Glomerular endothelial cell (primary cell): ENCODE results near the gene PCSK9. TPM values are rescaled to one million over a fixed set of nuclear protein-coding genes. Genes with fewer than 3 reads are reported as not detected.

Experiments
- DNase-seq: peaks from one replicate; pipeline ENCODE4 v3.0.0-alpha.2; 2011; ENCODE audit warnings: low read depth, low spot score; ENCODE audit errors: extremely low read depth
- total RNA-seq: library from RNA; depleted of rRNA; stranded (reverse); fragments of >200 nt; gene quantifications from 2 replicates; pipeline ENCODE4 v1.2.3, GENCODE V29; 2015

Gene PCSK9
- 0.97 and 2.6 TPM in 2 replicates for total RNA-seq

- DNase-seq, result no peak
These were observed at the start of gene PCSK9 for GRCh38 chr1:55039342-55040082. PCSK9 (plus strand) TSS chr1:55039548; CDS start chr1:55039838, 290 bp downstream.

- DNase-seq, result no peak
These were observed 49.2 kb upstream of the PCSK9 start for GRCh38 chr1:54989968-54990810.

DNA sequence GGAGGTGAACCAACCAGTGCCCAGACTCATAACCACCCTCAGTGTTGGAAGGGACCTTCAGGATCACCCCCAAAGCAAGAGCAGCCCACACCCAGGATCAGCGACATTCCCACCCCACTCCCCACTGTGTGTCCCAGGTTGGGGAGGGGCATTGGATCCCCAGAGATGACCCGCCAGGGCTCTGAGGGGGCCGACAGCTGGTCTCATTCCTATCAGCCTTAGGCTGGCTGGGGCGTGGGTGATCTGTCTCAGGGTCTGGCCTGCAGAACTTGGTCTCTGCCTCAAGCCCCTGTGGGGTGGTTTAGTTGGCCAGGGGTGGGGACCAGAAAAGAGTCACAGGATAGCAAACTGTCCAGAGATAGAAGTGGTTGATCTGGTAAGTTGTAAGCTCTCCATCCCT lies 48.4 kb upstream of the PCSK9 start:
- DNase-seq, result no peak

DNA sequence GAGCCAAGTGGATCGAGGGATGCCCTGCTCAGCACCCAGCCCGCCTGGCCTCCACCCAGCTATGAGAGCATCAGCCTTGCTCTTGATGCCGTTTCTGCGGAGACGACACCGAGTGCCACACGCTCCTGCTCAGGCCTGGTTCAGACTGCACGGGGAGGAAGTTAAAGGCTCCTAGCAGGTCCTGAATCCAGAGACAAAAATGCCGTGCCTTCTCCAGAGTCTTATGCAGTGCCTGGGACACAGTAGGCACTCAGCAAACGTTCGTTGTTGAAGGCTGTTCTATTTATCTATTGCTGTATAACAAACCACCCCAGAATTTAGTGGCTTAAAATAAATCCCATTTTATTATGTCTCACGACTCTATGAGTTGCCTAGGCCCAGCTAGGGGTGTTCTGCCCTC lies 47.4 kb upstream of the PCSK9 start:
- DNase-seq, result no peak

DNA sequence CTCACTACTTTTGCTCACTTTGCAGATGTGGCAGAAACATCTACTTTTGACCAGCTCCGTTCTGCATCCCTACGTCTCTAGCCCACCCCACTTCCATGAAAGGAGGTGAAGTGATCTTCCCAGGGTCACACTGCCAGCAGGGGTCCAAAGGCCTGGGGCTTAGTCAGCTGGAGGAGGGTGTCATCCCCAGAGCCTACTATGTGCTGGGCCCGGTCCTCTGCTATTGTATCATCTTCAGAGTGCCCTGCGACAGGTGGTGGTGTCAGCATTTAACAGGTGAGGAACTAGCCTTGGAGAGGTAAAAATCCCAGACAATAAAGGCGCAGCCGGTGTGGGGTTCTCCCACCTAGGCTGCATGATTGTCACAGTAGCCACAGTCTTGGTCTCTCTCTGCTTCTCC lies 46.2 kb upstream of the PCSK9 start:
- no peak for DNase-seq

DNA sequence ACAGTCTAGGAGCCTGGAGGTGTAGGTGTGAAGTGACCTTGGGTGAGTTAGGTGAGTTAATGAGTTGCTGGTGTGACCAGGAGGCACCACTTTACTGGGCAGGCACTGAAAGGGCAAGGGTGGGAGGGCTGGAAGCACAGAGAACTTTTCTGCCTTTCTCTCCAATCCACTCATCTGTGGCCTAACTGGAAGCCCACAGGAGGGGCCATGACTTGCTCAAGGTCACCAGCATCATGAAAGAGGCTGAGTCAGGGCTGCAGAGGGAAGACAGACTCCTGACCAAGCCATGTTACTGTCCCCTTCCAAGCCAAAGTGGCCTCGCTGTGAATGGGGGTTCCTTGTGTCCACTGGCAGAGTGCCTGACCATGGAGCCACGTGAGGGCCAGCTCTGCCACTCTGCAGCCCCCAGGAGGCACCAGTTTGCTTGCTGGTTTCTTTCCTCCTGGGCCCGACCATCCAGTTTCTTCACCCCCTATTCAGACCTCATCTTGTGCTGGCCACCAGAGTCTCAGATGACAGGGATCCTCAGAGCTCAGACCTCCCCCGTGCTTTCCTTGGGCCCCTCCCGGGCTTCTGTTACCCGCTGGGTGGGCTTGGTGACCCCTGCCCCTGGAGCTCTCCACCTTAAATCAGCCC lies 44.9 kb upstream of the PCSK9 start:
- no peak for DNase-seq

DNA sequence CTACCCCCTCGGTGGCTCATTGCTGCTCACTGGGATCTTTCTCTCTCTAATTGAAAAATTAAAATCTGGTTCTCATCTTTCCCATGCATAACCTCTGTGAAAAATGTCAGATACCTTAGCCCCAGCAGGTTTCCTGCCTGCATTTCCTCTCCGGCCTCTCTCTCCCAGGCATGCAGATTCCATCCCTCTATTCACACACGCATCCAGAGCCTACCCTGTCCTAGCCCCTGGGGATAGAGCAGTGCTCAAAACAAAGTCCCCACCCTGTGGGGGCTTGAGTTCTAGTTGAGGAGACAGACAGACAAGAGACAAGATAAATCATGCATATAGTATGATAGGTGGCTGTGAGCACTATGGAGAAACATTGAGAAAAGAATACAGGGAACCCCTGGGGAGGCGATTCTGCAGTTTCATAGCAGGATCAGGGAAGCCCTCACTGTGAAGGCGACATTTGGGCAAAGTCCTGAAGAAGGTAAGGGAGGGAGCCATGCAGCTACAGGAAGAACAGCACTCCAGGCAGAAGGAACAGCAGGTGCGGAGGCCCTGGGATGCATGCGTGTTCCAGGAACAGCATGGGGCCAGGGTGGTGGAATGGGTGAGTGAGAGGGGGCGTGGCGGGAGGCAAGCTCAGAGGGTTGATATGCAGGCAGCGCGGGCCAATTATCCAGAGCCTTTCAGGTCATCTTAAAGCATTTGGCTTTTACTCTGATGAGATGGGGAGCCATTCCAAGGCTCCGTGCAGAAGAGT lies 44.2 kb upstream of the PCSK9 start:
- DNase-seq, result no peak

DNA sequence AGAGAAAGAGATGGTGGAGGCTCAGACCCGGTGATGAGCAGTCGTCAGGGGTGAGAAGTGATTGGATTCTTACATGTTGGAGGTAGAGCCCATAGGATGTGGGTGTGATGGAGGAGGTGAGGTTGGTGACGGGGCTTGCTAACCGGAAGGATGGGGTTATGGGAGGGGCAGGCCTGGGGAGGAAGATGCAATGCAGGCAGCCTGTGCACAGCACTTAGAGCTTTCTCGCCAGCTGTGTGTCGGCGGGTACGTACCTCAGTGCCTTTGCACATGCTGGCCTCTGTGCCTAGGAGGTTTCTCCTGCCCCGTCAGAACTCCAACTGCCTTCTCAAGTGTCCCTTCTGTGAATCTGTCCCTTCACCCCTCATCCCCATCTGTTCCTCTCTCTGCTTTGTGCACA lies 43.5 kb upstream of the PCSK9 start:
- DNase-seq, result no peak

DNA sequence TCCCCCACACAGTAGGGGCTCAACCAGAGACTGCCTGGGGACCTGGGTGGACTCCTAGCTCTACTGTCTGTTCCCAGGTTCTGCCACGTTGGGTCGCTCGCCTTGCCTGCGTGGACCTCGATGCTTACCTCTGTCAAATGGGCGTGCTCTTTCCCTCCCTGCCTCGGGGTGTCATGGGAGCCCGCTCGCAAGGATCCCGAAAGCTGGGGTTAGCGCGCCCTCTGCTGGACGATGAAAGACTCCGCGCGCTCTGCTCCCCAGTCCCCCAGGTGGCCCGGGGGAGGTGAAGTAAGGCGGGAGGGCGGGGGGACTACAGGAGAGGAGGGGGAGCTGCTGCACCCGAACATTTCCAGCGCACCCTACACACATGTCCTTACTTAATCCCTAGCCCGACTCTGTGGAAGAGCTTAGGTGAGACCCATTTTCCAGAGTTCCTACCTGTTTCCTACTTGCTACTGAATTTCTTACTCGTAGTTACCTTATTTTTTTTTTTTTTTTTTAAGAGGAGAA lies 42.9 kb upstream of the PCSK9 start:
- DNase-seq, result peak; percentile 10

DNA sequence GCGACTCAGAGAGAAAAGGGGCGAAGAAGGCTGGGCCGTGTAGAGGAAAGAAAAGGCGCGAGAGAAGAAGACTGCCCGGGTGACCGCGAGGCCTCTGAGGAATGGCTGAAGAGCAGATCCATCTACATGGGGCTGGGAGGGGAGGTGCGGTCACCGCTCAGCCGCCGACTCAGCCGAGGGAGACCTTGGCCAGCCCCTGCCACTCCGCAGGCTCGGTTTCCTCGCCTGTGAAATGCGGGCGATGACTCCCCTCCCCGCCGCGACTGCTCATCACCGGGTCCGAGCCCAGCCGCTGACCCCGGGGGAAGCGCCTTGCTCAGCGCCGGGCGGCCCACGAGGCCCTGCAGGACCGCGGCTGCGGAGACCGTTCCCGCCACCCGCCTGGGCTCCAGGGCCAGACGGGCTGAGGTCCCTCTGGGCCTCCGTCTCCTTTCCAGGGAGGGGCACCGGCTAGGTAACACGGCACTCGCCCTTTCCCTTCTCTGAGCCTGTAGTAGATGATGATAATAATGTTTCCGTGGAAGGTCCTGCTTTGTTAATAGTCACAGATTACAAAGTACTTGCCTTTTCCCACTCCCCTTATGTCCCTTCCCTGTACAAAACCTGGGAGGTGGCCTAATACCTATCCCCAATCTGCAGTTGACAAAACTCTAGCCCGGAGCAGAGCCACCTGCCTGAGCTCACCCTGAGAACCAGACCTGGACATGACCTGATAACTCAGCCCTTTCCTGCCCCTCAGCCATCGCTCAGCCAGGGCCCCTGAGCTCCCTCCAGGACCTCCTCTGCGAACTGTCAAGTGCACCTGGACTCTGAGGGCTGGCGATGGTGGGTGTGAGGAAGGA lies 42.3 kb upstream of the PCSK9 start:
- no peak for DNase-seq

GRCh38 chr1:54997711-54997986 lies 41.7 kb upstream of the PCSK9 start:
- DNase-seq, result no peak

DNA sequence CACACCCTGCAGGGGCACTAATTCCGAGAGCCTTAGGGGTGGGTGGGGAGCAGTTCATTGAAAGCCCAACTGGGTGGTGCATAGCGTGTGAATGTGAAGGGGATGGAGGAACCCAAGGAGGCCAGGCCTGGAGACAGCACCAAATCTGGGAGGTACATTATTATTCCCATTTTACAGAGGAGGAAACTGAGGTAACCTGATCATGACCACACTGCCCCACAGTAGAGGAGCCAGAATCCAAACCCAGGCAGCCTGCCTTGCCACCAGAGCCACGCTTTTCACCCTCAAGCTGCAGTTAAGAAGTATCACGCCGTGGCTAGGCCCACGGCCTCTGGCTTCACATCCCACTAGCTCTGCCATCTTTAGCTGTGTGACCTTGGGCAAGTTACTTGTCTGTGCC lies 41.2 kb upstream of the PCSK9 start:
- DNase-seq, result no peak

- no peak for DNase-seq
These were observed 40.7 kb upstream of the PCSK9 start, which contains the start of gene BSND for GRCh38 chr1:54998677-54999076. BSND (plus strand) TSS chr1:54998933; CDS start chr1:54999187, 254 bp downstream.

DNA sequence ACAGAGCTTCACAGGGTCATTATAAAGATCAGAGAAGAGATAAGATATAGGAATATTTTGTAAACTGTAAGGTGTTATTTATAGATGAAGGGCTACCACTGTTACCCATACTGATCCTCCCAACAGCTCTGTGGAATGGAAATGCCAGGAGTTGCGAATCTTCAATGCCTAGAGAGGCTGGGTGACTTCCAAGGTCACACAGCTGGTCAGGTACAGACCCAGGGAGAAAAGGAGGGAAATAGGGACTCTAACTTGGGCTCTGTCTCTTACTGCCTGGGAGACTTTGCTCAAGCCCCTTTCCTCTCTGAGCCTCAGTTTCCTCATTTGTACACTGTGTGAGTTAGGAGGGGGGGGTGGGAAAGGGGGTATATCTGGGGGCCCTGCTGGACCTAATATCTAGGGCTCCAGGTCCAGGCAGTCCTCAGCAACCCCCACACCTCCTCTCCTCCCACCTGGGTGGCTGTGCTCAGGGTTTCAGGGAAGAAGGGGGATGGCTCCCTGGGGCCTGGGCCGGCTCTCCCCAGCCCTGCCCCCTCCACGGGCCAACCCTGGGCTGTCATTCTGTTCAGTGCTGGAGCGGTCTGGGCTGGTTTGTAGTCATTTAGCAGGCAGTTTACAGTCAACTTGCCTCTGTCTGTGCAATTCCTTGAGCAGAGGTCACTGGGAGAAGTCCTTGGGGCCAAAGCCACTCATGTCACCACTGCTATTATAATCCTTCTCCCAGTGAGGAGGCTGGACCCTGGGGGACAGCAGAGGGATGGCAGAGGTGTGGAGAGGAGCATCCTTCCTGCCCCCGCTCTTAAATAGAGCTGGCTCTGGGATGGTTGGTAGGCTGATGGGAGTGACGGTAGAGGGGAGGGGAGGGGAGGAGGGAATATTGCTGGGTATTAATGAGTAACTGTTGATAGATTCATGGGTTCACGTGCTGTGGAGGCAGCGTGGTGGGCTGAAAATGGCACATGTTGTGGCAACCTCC lies 39.0 kb upstream of the PCSK9 start:
- no peak for DNase-seq

- no peak for DNase-seq
These were observed 38.0 kb upstream of the PCSK9 start for GRCh38 chr1:55001311-55001710.

- DNase-seq, result no peak
These were observed 36.7 kb upstream of the PCSK9 start for GRCh38 chr1:55002686-55003085.

- DNase-seq, result no peak
These were observed 33.8 kb upstream of the PCSK9 start for GRCh38 chr1:55005351-55006140.

DNA sequence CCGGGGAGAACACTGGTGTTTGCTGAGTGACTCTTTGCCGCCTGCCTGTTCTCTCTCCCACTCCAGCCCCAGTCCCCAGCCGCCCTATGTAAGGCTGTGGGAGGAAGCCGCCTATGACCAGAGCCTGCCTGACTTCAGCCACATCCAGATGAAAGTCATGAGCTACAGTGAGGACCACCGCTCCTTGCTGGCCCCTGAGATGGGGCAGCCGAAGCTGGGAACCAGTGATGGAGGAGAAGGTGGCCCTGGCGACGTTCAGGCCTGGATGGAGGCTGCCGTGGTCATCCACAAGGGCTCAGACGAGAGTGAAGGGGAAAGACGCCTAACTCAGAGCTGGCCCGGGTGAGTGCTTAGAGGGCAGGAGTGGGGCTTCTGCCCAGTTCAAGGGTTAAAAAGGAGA lies 32.4 kb upstream of the PCSK9 start:
- no peak for DNase-seq
